ENCODE measurements around the gene ATP6V1A.

DNA sequence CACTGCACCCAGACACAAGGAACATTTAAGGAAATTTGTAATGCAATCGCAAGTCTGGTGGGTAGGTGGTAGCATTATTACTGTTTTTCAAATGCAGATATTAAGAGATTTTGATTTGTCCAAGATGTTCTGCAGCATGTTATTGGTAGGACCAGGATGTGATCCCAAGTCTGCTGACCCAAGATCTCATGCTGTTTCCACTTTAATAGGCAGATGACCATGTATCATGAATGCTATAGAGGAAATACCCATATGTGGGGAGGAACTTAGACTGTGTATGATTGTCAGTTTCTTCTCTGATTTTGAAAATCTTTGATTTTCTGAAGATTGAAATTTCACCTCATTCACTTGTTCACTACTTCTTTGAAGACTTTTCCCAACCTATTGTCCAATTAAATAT lies 28.7 kb downstream of the ATP6V1A start:
- TF ChIP-seq POLR2AphosphoS5 (IDR thresholded peaks at IDR 0.05) (no peak), EP300 (IDR thresholded peaks at IDR 0.05) (no peak)
- TF ChIP-seq, protein P1, sequence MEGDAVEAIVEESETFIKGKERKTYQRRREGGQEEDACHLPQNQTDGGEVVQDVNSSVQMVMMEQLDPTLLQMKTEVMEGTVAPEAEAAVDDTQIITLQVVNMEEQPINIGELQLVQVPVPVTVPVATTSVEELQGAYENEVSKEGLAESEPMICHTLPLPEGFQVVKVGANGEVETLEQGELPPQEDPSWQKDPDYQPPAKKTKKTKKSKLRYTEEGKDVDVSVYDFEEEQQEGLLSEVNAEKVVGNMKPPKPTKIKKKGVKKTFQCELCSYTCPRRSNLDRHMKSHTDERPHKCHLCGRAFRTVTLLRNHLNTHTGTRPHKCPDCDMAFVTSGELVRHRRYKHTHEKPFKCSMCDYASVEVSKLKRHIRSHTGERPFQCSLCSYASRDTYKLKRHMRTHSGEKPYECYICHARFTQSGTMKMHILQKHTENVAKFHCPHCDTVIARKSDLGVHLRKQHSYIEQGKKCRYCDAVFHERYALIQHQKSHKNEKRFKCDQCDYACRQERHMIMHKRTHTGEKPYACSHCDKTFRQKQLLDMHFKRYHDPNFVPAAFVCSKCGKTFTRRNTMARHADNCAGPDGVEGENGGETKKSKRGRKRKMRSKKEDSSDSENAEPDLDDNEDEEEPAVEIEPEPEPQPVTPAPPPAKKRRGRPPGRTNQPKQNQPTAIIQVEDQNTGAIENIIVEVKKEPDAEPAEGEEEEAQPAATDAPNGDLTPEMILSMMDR (IDR thresholded peaks at IDR 0.05): no peak

Data from gastroesophageal sphincter (tissue), 3 donors.